ENCODE data around the gene GLB1L2.

Gene GLB1L2

DNA sequence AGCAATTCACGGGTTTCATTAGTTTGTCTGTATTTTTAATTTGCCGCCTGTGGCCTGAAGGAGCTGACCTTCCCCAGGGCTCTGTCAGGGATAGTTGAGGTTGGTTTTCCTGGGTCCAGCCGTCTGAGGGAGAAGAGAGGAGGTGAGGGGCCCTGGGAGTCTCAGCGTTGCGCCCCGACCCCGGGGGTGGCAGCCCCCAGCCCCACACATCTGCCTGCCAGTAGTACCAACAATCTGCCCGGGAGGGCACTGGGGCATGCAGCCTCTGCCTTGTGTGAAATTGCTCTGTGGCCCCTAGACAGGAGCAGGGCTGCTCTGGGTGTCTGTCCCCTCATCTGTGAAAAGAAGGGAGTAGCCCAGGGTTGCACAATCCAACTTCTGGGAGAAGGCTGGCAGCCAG lies 73.6 kb downstream of the GLB1L2 start:
- no peak for ATAC-seq
- no peak for TF ChIP-seq RARB (CRISPR knock-in tag; IDR thresholded peaks at IDR 0.05)
- TF ChIP-seq CSDC2 (CRISPR knock-in tag; IDR thresholded peaks at IDR 0.05), result no peak
- TF ChIP-seq, protein P1, sequence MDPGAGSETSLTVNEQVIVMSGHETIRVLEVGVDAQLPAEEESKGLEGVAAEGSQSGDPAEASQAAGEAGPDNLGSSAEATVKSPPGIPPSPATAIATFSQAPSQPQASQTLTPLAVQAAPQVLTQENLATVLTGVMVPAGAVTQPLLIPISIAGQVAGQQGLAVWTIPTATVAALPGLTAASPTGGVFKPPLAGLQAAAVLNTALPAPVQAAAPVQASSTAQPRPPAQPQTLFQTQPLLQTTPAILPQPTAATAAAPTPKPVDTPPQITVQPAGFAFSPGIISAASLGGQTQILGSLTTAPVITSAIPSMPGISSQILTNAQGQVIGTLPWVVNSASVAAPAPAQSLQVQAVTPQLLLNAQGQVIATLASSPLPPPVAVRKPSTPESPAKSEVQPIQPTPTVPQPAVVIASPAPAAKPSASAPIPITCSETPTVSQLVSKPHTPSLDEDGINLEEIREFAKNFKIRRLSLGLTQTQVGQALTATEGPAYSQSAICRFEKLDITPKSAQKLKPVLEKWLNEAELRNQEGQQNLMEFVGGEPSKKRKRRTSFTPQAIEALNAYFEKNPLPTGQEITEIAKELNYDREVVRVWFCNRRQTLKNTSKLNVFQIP (CRISPR knock-in tag; IDR thresholded peaks at IDR 0.05; ENCODE audit: borderline replicate concordance, low read depth), result no peak

DNA sequence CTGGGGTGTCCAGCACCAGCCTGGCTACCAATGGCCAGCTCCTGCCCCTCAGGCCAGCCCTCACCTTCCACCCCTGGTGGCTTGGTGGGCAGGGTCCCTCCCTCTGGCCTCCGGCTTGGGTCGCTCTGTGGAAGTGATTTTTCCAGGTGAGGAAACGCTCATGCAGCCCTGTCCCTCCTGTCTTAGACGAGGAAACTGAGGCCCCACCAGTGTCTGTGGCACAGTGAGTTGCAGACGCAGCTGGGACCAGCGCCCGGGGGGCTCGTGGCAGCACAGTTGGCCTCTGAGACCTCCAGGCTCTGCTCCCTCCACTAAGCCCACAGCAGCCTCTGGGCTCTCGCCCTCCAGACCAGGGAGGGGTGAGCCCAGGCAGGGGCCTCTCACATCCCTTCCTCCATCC lies 74.1 kb downstream of the GLB1L2 start:
- ATAC-seq, result no peak
- TF ChIP-seq, protein P2, sequence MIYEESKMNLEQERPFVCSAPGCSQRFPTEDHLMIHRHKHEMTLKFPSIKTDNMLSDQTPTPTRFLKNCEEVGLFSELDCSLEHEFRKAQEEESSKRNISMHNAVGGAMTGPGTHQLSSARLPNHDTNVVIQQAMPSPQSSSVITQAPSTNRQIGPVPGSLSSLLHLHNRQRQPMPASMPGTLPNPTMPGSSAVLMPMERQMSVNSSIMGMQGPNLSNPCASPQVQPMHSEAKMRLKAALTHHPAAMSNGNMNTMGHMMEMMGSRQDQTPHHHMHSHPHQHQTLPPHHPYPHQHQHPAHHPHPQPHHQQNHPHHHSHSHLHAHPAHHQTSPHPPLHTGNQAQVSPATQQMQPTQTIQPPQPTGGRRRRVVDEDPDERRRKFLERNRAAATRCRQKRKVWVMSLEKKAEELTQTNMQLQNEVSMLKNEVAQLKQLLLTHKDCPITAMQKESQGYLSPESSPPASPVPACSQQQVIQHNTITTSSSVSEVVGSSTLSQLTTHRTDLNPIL (CRISPR knock-in tag; IDR thresholded peaks at IDR 0.05; ENCODE audit: low read depth), result no peak
- TF ChIP-seq ZNF565 (CRISPR knock-in tag; conservative IDR thresholded peaks at IDR 0.05; ENCODE audit: low read depth), result no peak
- no peak for TF ChIP-seq ZNF70 (CRISPR knock-in tag; IDR thresholded peaks at IDR 0.05)
- no peak for TF ChIP-seq PPARA (CRISPR knock-in tag; IDR thresholded peaks at IDR 0.05; ENCODE audit: borderline replicate concordance)
- no peak for TF ChIP-seq ESRRG (CRISPR knock-in tag; IDR thresholded peaks at IDR 0.05)
- TF ChIP-seq ZNF8 (CRISPR knock-in tag; IDR thresholded peaks at IDR 0.05), result no peak
- no peak for TF ChIP-seq ZFP3 (CRISPR knock-in tag; IDR thresholded peaks at IDR 0.05)
- TF ChIP-seq, protein P1 (CRISPR knock-in tag; IDR thresholded peaks at IDR 0.05; ENCODE audit: borderline replicate concordance, low read depth), result no peak
- TF ChIP-seq, protein P3, sequence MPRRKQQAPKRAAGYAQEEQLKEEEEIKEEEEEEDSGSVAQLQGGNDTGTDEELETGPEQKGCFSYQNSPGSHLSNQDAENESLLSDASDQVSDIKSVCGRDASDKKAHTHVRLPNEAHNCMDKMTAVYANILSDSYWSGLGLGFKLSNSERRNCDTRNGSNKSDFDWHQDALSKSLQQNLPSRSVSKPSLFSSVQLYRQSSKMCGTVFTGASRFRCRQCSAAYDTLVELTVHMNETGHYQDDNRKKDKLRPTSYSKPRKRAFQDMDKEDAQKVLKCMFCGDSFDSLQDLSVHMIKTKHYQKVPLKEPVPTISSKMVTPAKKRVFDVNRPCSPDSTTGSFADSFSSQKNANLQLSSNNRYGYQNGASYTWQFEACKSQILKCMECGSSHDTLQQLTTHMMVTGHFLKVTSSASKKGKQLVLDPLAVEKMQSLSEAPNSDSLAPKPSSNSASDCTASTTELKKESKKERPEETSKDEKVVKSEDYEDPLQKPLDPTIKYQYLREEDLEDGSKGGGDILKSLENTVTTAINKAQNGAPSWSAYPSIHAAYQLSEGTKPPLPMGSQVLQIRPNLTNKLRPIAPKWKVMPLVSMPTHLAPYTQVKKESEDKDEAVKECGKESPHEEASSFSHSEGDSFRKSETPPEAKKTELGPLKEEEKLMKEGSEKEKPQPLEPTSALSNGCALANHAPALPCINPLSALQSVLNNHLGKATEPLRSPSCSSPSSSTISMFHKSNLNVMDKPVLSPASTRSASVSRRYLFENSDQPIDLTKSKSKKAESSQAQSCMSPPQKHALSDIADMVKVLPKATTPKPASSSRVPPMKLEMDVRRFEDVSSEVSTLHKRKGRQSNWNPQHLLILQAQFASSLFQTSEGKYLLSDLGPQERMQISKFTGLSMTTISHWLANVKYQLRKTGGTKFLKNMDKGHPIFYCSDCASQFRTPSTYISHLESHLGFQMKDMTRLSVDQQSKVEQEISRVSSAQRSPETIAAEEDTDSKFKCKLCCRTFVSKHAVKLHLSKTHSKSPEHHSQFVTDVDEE (CRISPR knock-in tag; IDR thresholded peaks at IDR 0.05), result no peak
- TF ChIP-seq ZFP30 (CRISPR knock-in tag; IDR thresholded peaks at IDR 0.05), result no peak
- TF ChIP-seq SNAI2 (CRISPR knock-in tag; IDR thresholded peaks at IDR 0.05), result no peak
- TF ChIP-seq, protein P4, sequence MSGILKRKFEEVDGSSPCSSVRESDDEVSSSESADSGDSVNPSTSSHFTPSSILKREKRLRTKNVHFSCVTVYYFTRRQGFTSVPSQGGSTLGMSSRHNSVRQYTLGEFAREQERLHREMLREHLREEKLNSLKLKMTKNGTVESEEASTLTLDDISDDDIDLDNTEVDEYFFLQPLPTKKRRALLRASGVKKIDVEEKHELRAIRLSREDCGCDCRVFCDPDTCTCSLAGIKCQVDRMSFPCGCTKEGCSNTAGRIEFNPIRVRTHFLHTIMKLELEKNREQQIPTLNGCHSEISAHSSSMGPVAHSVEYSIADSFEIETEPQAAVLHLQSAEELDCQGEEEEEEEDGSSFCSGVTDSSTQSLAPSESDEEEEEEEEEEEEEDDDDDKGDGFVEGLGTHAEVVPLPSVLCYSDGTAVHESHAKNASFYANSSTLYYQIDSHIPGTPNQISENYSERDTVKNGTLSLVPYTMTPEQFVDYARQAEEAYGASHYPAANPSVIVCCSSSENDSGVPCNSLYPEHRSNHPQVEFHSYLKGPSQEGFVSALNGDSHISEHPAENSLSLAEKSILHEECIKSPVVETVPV (CRISPR knock-in tag; IDR thresholded peaks at IDR 0.05), result no peak
- no peak for TF ChIP-seq TOX (CRISPR knock-in tag; IDR thresholded peaks at IDR 0.05; ENCODE audit: borderline replicate concordance)
- no peak for TF ChIP-seq ISL1 (CRISPR knock-in tag; IDR thresholded peaks at IDR 0.05)
- no peak for TF ChIP-seq CSDC2 (CRISPR knock-in tag; IDR thresholded peaks at IDR 0.05)
- no peak for TF ChIP-seq ARNTL (CRISPR knock-in tag; IDR thresholded peaks at IDR 0.05; ENCODE audit: borderline replicate concordance, low read depth)
- no peak for TF ChIP-seq RARB (CRISPR knock-in tag; IDR thresholded peaks at IDR 0.05)
- no peak for TF ChIP-seq OSR1 (CRISPR knock-in tag; IDR thresholded peaks at IDR 0.05)

DNA sequence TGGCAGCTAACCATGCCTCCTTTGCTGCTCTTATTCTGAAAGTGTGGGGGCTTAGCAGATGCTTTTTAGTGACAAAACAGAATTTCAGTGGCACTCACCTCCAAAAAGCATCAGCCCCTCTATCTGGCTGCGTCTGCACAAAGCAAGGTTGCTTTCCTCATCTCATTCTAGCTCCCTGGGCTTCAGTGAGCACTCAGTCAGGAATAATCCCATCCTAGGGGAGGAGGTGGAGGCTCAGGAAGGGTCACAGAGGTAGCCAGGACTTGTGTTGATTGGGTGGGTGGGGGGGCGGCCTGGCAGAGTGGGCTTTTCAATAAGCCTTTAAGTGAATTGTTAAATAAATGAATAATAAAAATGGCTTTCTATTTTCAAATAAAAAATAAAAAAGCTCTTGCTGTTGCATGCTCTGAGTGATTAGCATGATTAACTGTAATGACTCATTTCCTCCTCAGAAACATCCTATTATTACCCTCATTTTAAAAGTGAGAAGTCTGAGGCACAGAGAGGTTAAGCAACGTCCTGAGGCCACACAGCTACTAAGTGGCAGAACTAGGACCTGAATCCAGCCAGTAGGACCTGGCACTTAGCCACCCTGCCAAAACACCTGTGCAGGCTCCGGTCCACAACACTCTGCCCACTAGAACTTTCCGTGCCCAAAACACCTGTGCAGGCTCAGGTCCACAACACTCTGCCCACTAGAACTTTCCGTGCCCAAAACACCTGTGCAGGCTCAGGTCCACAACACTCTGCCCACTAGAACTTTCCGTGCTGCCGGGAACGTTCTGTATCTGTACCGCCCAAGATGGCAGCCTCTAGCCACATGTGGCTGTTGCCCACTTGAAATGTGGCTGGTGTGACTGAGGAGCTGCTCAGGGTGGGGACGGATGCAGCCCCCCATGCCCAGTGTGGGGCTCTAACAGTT lies 74.7 kb downstream of the GLB1L2 start:
- TF ChIP-seq, protein P5, sequence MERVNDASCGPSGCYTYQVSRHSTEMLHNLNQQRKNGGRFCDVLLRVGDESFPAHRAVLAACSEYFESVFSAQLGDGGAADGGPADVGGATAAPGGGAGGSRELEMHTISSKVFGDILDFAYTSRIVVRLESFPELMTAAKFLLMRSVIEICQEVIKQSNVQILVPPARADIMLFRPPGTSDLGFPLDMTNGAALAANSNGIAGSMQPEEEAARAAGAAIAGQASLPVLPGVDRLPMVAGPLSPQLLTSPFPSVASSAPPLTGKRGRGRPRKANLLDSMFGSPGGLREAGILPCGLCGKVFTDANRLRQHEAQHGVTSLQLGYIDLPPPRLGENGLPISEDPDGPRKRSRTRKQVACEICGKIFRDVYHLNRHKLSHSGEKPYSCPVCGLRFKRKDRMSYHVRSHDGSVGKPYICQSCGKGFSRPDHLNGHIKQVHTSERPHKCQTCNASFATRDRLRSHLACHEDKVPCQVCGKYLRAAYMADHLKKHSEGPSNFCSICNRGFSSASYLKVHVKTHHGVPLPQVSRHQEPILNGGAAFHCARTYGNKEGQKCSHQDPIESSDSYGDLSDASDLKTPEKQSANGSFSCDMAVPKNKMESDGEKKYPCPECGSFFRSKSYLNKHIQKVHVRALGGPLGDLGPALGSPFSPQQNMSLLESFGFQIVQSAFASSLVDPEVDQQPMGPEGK (CRISPR knock-in tag; IDR thresholded peaks at IDR 0.05; ENCODE audit: borderline replicate concordance), result no peak
- TF ChIP-seq, protein P4 (CRISPR knock-in tag; IDR thresholded peaks at IDR 0.05), result no peak
- no peak for ATAC-seq

Measured in SK-N-SH treated with all-trans-retinoic acid at 6 μM for 48 hours (cell line).